Kidney epithelial cell (primary cell): ENCODE results near the gene CALD1. TPM values are rescaled to one million over a fixed set of nuclear protein-coding genes. Genes with fewer than 3 reads are reported as not detected.

Source experiments
- DNase-seq: peaks from one replicate; pipeline ENCODE4 v3.0.0-alpha.2; 2010; ENCODE audit warnings: low read depth
- H3K27me3 ChIP-seq: 2 replicates; pipeline ENCODE4 v1.6.0; 2011; ENCODE audit warnings: low read length; ENCODE audit not compliant: control insufficient read depth, insufficient read depth
- H3K36me3 ChIP-seq: 2 replicates; pipeline ENCODE4 v1.5.1; 2011; ENCODE audit warnings: low read length; ENCODE audit not compliant: control insufficient read depth, insufficient read depth
- H3K4me3 ChIP-seq: 2 replicates; pipeline ENCODE4 v1.5.1; 2011; ENCODE audit warnings: low read depth, mild to moderate bottlenecking, control low read depth, low read length
- CTCF ChIP-seq: IDR thresholded peaks from 2 replicates; pipeline ENCODE4 v1.5.1; 2011; ENCODE audit warnings: mild to moderate bottlenecking, moderate library complexity, low read length, control low read depth, inconsistent platforms; ENCODE audit not compliant: insufficient read depth, poor library complexity, severe bottlenecking
- total RNA-seq: library from RNA; depleted of rRNA; stranded (reverse); fragments of >200 nt; gene quantifications from 2 replicates; pipeline ENCODE4 v1.2.3, GENCODE V29; 2015

CALD1 gene
- total RNA-seq, 1 donor from 2014 or later, result 255 TPM

- Histone ChIP-seq H3K27me3 (no peaks in the 10 kb centered on the region), H3K36me3 (no peaks in the 10 kb centered on the region), H3K4me3 (no peak overlapping the region)
- no peak for DNase-seq
- TF ChIP-seq CTCF, result no peak
These were observed 120.9 kb downstream of the CALD1 start for GRCh38 chr7:134900166-134900982.

- Histone ChIP-seq H3K4me3 (no peak overlapping the region), H3K36me3 (no peaks in the 10 kb centered on the region), H3K27me3 (no peaks in the 10 kb centered on the region)
- DNase-seq, result no peak
- TF ChIP-seq CTCF, result no peak
These were observed 122.1 kb downstream of the CALD1 start for GRCh38 chr7:134901389-134902020.

- Histone ChIP-seq H3K36me3 (no peaks in the 10 kb centered on the region), H3K27me3 (no peaks in the 10 kb centered on the region), H3K4me3 (no peak overlapping the region)
- TF ChIP-seq CTCF, result no peak
- no peak for DNase-seq
These were observed 122.6 kb downstream of the CALD1 start for GRCh38 chr7:134902058-134902457.

- TF ChIP-seq CTCF, result no peak
- no peaks in the 10 kb centered on the region for H3K36me3 ChIP-seq
- no peak for DNase-seq
These were observed 123.8 kb downstream of the CALD1 start for GRCh38 chr7:134903073-134903790.

GRCh38 chr7:134905375-134905774, 125.9 kb downstream of the CALD1 start:
- no peak overlapping the region for H3K4me3 ChIP-seq
- H3K27me3 ChIP-seq, result no peaks in the 10 kb centered on the region
- no peaks in the 10 kb centered on the region for H3K36me3 ChIP-seq
- no peak for DNase-seq
- no peak for TF ChIP-seq CTCF

More at GRCh38 chr7:134903073-134903790, 123.8 kb downstream of the CALD1 start:
- Histone ChIP-seq H3K27me3 (no peaks in the 10 kb centered on the region), H3K4me3 (no peak overlapping the region)
